ENCODE data around the gene SHLD1. TPM values are rescaled to one million over a fixed set of nuclear protein-coding genes. Genes with fewer than 3 reads are reported as not detected.
A peak's percentile ranks its signal among the peaks of the same experiment; 100 is the strongest.
"Not testable (repeated sequence)": the region's sequence is repeated elsewhere in the genome, so short reads cannot be mapped to it uniquely, and the experiment has no call there.

The SHLD1 gene
- polyA plus RNA-seq (2011; rRNA removed) (3.5 and 4.1 TPM in 2 replicates), polyA minus RNA-seq (2011; rRNA and poly(A)+ RNA removed) (1.3 and 4.2 TPM in 2 replicates)

DNA sequence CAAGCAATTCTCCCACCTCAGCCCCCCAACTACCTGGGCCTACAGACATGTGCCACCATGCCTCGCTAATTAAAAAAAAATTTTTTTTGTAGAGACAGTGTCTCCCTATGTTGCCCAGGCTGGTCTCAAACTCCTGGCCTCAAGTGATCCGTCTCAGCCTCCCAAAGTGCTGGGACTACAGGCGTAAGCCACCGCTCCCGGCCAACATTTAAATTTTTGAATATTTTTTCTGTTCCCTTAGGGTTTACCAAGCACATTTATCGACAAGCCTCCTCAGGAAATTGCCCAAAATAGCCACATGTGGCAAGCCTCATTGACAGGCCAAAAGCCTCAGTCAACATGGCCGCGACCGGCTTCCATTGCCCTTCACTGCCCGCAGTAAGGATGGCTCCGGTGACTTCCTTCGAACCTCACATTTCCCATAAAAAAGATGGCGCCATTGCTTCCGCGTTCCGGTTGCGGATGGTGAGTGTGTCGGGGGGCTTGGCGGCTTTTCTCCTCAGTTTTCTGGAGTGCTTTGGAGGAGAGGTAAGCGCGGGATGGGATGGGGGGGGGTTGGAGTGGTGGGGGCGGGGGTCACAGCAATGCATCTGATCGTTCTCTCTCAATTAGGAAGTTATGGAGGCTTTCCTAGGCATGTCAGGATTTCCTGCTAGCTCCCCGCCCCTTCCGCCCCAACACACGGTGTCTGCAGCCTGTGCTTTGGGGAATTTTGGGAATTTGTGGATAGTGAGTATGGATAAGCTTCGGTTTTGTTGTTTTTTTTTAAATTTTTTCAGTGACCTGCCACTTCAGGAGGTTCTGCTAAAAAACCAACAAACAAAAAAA, at the start of gene SHLD1:
Gene SHLD1 (plus strand): TSS at position 450 of the 828 bp plus-strand sequence. CDS start 22,465 bp downstream, outside the sequence.
- no peaks in the 10 kb centered on the region for H3K9me3 ChIP-seq (ENCODE audit: control insufficient read depth, insufficient read depth, low read length)
- peak; percentile 70 for DNase-seq (ENCODE audit: low read depth, low spot score)
- CTCF ChIA-PET, result interaction anchor here (0.9 to 1.8 kb wide), 3 partner anchors 38 to 221 kb away, joined by 3 to 6 read pairs (median 4); no protein-coding TSS in a partner anchor
- TF ChIP-seq, protein P1, sequence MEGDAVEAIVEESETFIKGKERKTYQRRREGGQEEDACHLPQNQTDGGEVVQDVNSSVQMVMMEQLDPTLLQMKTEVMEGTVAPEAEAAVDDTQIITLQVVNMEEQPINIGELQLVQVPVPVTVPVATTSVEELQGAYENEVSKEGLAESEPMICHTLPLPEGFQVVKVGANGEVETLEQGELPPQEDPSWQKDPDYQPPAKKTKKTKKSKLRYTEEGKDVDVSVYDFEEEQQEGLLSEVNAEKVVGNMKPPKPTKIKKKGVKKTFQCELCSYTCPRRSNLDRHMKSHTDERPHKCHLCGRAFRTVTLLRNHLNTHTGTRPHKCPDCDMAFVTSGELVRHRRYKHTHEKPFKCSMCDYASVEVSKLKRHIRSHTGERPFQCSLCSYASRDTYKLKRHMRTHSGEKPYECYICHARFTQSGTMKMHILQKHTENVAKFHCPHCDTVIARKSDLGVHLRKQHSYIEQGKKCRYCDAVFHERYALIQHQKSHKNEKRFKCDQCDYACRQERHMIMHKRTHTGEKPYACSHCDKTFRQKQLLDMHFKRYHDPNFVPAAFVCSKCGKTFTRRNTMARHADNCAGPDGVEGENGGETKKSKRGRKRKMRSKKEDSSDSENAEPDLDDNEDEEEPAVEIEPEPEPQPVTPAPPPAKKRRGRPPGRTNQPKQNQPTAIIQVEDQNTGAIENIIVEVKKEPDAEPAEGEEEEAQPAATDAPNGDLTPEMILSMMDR (IDR thresholded peaks at IDR 0.05; ENCODE audit: low read depth, low read length), result no peak
- POLR2A ChIA-PET, result interaction anchor here (0.9 to 1.2 kb wide), 2 partner anchors 102 to 142 kb away, joined by 3 read pairs; no protein-coding TSS in a partner anchor
- no peaks in the 10 kb centered on the region for H3K27me3 ChIP-seq (ENCODE audit: control insufficient read depth, insufficient read depth, low read length)
- peak within 1 kb of the TSS; percentile 61 for H3K4me3 ChIP-seq (ENCODE audit: low read depth, low read length)
- H3K27ac ChIP-seq (ENCODE audit: low read depth, low read length), result peak within 1 kb of the TSS; percentile 78

GRCh38 chr20:5702339-5702738, 47.9 kb upstream of the SHLD1 start:
- DNase-seq (ENCODE audit: low read depth, low spot score); H3K27ac ChIP-seq (ENCODE audit: low read depth, low read length); POLR2A ChIA-PET; H3K27me3 ChIP-seq (ENCODE audit: control insufficient read depth, insufficient read depth, low read length); H3K4me3 ChIP-seq (ENCODE audit: low read depth, low read length); CTCF ChIA-PET; H3K9me3 ChIP-seq (ENCODE audit: control insufficient read depth, insufficient read depth, low read length): not testable (repeated sequence)

- POLR2A ChIA-PET, result interaction anchor here (0.8 kb wide), 1 partner anchor 49 kb away, joined by 11 read pairs; no protein-coding TSS in a partner anchor
- DNase-seq (ENCODE audit: low read depth, low spot score), result no peak
- Histone ChIP-seq H3K9me3 (ENCODE audit: control insufficient read depth, insufficient read depth, low read length) (no peaks in the 10 kb centered on the region), H3K4me3 (ENCODE audit: low read depth, low read length) (no peak overlapping the region), H3K27ac (ENCODE audit: low read depth, low read length) (no peak overlapping the region), H3K27me3 (ENCODE audit: control insufficient read depth, insufficient read depth, low read length) (peaks cover 3% of the 10 kb centered on the region)
- TF ChIP-seq, protein P1 (IDR thresholded peaks at IDR 0.05; ENCODE audit: low read depth, low read length), result no peak
- CTCF ChIA-PET, result no interaction called here
Observed at GRCh38 chr20:5703681-5704101, 46.5 kb upstream of the SHLD1 start.

GRCh38 chr20:5705827-5706226, 44.4 kb upstream of the SHLD1 start:
- ChIA-PET CTCF (no interaction called here), POLR2A (no interaction called here)
- TF ChIP-seq, protein P1 (IDR thresholded peaks at IDR 0.05; ENCODE audit: low read depth, low read length), result no peak
- H3K4me3 ChIP-seq (ENCODE audit: low read depth, low read length), result no peak overlapping the region
- no peaks in the 10 kb centered on the region for H3K9me3 ChIP-seq (ENCODE audit: control insufficient read depth, insufficient read depth, low read length)
- no peak for DNase-seq (ENCODE audit: low read depth, low spot score)
- peaks cover 3% of the 10 kb centered on the region for H3K27me3 ChIP-seq (ENCODE audit: control insufficient read depth, insufficient read depth, low read length)
- no peak overlapping the region for H3K27ac ChIP-seq (ENCODE audit: low read depth, low read length)

DNA sequence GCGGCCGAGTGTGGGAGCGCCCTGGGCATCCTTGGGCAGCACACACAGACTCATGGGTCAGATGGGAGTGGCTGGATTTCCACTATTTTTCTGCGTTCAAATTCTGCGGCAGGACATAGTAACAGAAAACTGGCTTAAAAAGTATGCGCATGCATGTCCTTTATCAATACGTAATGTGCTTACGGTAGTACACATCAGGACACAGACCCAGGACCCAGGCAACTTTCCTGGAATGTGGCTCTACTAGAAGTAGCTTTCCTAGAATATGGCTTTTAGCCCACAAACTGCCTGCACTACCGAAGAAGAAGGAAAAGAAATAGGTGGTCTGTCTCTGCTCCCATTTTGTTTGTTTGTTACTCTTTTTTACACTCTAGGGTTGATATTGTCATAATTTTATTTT, 43.4 kb upstream of the SHLD1 start:
- TF ChIP-seq, protein P1 (IDR thresholded peaks at IDR 0.05; ENCODE audit: low read depth, low read length), result no peak
- no peak overlapping the region for H3K27ac ChIP-seq (ENCODE audit: low read depth, low read length)
- no peak overlapping the region for H3K4me3 ChIP-seq (ENCODE audit: low read depth, low read length)
- ChIA-PET CTCF (no interaction called here), POLR2A (no interaction called here)
- H3K9me3 ChIP-seq (ENCODE audit: control insufficient read depth, insufficient read depth, low read length), result no peaks in the 10 kb centered on the region
- no peak for DNase-seq (ENCODE audit: low read depth, low spot score)
- H3K27me3 ChIP-seq (ENCODE audit: control insufficient read depth, insufficient read depth, low read length), result peaks cover 3% of the 10 kb centered on the region

All from AG04450 (cell line).